ENCODE measurements around the gene IBSP. TPM values are rescaled to one million over a fixed set of nuclear protein-coding genes. Genes with fewer than 3 reads are reported as not detected.
A peak's percentile ranks its signal among the peaks of the same experiment; 100 is the strongest.

Gene IBSP
- total RNA-seq, 1 donor from 2014 or later, result not detected

DNA sequence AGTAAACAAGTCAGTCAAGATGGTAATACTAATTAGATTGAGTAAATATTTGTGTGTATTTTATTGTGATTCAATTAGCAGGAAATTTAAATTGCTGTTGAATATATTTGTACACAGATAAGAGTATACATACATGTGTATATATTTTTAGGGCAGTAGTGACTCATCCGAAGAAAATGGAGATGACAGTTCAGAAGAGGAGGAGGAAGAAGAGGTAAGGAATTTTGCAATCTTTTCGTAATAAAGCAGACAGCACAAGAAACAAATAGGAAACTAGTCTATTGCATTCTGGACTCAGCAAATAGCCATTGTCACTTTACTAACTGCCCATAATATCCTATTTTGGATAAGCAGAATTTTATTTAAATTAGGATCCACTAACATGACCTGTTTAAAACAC lies 6.6 kb downstream of the IBSP start:
- intact Hi-C loops (cut with DNase I), result no loop called here
- Histone ChIP-seq H3K27ac (no peak overlapping the region), H3K9me3 (no peaks in the 10 kb centered on the region), H3K4me1 (no peaks in the 10 kb centered on the region), H3K4me3 (no peak overlapping the region), H3K36me3 (no peaks in the 10 kb centered on the region), H3K27me3 (ENCODE audit: low read depth) (no peaks in the 10 kb centered on the region)
- TF ChIP-seq CTCF (IDR thresholded peaks at IDR 0.05), result no peak
- no peak for DNase-seq
- ATAC-seq, result peak in 1 of 2 donors; percentile 28

DNA sequence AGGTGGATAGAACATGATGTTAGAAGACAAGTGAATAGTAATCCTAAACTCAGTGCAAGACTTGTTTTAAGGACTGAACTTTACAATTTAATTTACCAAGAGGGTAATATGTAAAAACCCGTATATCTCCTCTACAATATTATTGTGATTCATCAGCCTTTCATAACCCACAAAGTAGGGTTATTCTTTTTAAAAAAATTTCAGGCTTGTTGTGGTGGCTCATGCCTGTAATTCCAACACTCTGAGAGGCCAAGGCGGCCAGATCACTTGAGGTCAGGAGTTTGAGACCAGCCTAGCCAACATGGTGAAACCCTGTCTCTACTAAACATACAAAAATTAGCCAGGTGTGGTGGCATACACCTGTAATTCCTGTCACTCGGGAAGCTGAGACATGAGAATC lies 7.2 kb downstream of the IBSP start:
- intact Hi-C loops (cut with DNase I), result no loop called here
- DNase-seq, result no peak
- no peak overlapping the region for H3K4me3 ChIP-seq
- H3K36me3 ChIP-seq, result no peaks in the 10 kb centered on the region
- ATAC-seq, result no peak
- no peak for TF ChIP-seq CTCF (IDR thresholded peaks at IDR 0.05)
- H3K4me1 ChIP-seq, result no peaks in the 10 kb centered on the region
- H3K27me3 ChIP-seq (ENCODE audit: low read depth), result no peaks in the 10 kb centered on the region
- H3K27ac ChIP-seq, result no peak overlapping the region
- H3K9me3 ChIP-seq, result no peaks in the 10 kb centered on the region

DNA sequence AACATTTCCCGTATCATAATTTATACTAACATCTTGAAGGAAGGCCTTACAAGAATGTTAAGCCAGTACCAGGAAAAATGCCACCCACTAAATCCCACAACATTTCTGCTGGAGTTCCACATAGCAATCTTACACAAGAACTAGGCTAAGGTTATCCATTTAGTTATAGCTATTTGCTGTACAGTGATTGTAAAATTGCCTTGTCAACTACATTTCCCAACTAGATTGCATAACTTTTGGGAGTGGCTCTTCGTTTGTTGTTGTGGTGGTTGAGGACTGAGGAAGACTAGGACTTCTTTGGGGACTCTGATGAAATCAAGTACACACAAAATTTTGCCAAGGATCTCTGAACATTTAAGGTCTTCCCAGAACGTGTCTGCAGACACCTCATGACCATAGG lies 8.0 kb downstream of the IBSP start:
- intact Hi-C loops (cut with DNase I), result no loop called here
- H3K36me3 ChIP-seq, result no peaks in the 10 kb centered on the region
- ATAC-seq (peak; percentile 63 to 69), DNase-seq (no peak)
- no peak overlapping the region for H3K27ac ChIP-seq
- H3K4me1 ChIP-seq, result no peaks in the 10 kb centered on the region
- TF ChIP-seq CTCF (IDR thresholded peaks at IDR 0.05), result no peak
- no peak overlapping the region for H3K4me3 ChIP-seq
- H3K27me3 ChIP-seq (ENCODE audit: low read depth), result no peaks in the 10 kb centered on the region
- H3K9me3 ChIP-seq, result no peaks in the 10 kb centered on the region

GRCh38 chr4:87811977-87812376 lies 12.6 kb downstream of the IBSP start:
- TF ChIP-seq CTCF (IDR thresholded peaks at IDR 0.05), result no peak
- H3K27me3 ChIP-seq (ENCODE audit: low read depth), result no peaks in the 10 kb centered on the region
- intact Hi-C loops (cut with DNase I), result no loop called here
- ATAC-seq (no peak), DNase-seq (no peak)
- H3K4me1 ChIP-seq, result no peaks in the 10 kb centered on the region
- H3K36me3 ChIP-seq, result no peaks in the 10 kb centered on the region
- no peaks in the 10 kb centered on the region for H3K9me3 ChIP-seq
- no peak overlapping the region for H3K4me3 ChIP-seq
- no peak overlapping the region for H3K27ac ChIP-seq

- Histone ChIP-seq H3K27me3 (ENCODE audit: low read depth) (no peaks in the 10 kb centered on the region), H3K4me3 (no peak overlapping the region), H3K36me3 (no peaks in the 10 kb centered on the region), H3K27ac (no peak overlapping the region), H3K9me3 (no peaks in the 10 kb centered on the region), H3K4me1 (no peaks in the 10 kb centered on the region)
- DNase-seq (no peak), ATAC-seq (no peak)
- no peak for TF ChIP-seq CTCF (IDR thresholded peaks at IDR 0.05)
- intact Hi-C loops (cut with DNase I), result no loop called here
These were observed 20.0 kb downstream of the IBSP start for GRCh38 chr4:87819281-87819919.

Data from lower lobe of right lung (tissue), 2 donors.